Measurements from ENCODE around the gene ADAT3. TPM values are rescaled to one million over a fixed set of nuclear protein-coding genes. Genes with fewer than 3 reads are reported as not detected.

ADAT3 gene
- total RNA-seq, 2 donors from 2014 or later, result 10.5 to 13.7 TPM

DNA sequence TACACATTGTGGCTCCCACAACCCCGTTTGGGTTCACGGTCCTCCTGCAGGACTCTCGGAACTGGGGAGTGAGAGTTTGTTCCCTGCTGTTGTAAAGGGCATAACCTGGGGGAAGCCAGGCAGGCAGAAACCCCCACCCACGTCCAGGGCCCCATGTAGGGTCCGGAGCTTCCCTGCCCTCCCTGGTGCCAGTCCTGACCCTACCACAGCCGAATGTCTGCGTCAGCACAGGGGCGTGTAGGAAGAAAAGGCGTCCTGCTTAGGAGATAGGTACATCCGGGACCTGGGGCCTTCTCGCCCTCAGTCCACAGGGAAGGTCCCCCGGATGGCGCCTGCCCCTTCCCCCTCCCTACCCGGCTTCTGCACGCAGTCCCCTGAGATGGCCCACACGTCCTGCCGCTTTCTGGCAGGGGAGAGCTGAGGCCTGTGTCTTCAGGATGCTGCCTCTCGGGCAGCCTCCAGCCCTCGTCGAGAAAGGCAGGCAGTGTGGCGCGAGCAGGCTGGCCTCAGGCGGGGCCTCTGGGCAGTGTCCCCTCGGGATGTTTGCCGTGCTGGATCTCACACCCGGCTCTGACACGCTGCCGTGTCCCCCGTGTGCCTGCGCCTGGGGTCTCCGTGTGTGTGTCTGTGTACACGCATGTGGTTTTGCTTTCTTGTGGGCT, 54.9 kb downstream of the ADAT3 start:
- no peak for DNase-seq

DNA sequence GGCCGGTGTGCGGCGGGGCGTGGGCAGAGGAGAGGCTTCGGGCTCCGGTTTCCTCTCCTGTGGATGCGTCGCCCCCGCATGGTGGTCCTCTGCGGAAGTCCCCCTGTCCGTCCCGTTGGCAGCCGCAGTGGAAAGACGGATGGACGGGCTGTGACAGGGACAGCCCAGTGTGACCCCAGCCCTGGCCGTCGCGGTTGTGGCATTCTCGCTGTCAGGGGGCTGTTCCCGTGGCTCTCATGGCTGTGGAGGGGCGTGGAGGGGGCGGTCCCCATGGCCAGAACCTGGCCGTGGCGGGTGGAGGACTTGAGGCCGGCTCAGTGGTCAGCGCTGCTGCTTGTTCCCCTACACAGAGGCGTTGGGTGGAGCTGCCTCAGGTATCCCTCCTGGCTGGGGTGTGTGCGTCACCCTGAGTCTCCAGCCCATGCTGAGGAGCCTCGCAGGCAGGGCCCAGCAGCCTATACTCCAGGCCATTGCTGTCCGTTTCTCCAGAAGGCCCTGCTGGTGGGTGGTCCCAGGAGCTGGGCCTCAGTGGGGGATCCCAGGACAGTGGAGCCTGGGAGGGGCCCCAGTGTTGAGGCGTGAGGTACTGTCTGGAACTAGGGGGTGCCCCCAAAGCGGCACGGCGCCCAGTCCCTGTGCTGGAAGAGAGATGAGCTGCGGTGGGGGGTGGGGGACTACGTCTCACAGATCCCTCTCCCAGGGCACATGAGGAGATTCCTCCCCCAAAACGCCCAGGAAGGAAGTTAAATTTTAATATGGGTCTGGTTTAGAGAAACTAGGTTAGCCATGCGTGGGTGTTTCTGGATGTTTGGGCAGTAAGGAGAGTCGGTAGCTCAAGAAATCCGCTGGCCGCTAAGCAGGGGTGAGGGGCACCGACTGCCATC, 56.0 kb downstream of the ADAT3 start:
- Histone ChIP-seq H3K27ac (no peak overlapping the region), H3K27me3 (no peaks in the 10 kb centered on the region), H3K9me3 (no peaks in the 10 kb centered on the region), H3K4me3 (no peak overlapping the region), H3K36me3 (replicated peaks in 1 of 2; ENCODE audit: insufficient read depth in 1 of 2, low read depth in 2 of 2) (no peaks in the 10 kb centered on the region), H3K4me1 (no peaks in the 10 kb centered on the region)
- intact Hi-C loops (cut with DNase I), result no loop called here
- TF ChIP-seq POLR2A (IDR thresholded peaks at IDR 0.05), result no peak
- WGBS, 2 donors, result 84 to 87% methylated on average over 17 to 41 of the region's 42 CpGs
- ATAC-seq, result no peak
- no peak for DNase-seq

More for the DNA sequence above, 54.9 kb downstream of the ADAT3 start:
- no peaks in the 10 kb centered on the region for H3K36me3 ChIP-seq (replicated peaks in 1 of 2; ENCODE audit: insufficient read depth in 1 of 2, low read depth in 2 of 2)
- no peaks in the 10 kb centered on the region for H3K27me3 ChIP-seq
- H3K27ac ChIP-seq, result no peak overlapping the region
- no peaks in the 10 kb centered on the region for H3K9me3 ChIP-seq
- no peak for ATAC-seq
- H3K4me3 ChIP-seq, result no peak overlapping the region
- 94 to 95% methylated on average over 18 to 31 of the region's 32 CpGs for WGBS, 2 donors
- no peak for TF ChIP-seq POLR2A (IDR thresholded peaks at IDR 0.05)
- TF ChIP-seq, protein P1, sequence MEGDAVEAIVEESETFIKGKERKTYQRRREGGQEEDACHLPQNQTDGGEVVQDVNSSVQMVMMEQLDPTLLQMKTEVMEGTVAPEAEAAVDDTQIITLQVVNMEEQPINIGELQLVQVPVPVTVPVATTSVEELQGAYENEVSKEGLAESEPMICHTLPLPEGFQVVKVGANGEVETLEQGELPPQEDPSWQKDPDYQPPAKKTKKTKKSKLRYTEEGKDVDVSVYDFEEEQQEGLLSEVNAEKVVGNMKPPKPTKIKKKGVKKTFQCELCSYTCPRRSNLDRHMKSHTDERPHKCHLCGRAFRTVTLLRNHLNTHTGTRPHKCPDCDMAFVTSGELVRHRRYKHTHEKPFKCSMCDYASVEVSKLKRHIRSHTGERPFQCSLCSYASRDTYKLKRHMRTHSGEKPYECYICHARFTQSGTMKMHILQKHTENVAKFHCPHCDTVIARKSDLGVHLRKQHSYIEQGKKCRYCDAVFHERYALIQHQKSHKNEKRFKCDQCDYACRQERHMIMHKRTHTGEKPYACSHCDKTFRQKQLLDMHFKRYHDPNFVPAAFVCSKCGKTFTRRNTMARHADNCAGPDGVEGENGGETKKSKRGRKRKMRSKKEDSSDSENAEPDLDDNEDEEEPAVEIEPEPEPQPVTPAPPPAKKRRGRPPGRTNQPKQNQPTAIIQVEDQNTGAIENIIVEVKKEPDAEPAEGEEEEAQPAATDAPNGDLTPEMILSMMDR (IDR thresholded peaks at IDR 0.05), result no peak
- no peaks in the 10 kb centered on the region for H3K4me1 ChIP-seq
- intact Hi-C loops (cut with DNase I), result no loop called here

DNA sequence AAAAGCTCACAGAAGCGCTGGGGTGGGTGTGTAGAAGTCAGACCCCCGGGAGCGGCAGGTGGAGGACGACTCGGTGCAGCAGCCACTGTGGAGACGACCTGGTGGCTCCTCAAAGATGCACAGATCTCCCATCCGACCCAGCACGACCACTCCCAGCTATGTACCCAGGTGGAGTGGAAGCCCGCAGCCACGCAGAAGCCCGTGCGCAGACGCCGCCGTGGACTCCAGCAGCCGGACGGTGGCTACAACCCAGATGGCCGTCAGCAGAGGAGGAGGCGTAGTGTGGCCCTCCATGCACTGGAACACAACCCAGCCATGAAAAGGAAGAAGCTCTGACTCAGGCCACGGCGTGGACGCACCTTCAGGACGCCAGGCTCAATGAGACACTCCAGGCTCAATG, 57.5 kb downstream of the ADAT3 start:
- Histone ChIP-seq H3K27me3 (no peaks in the 10 kb centered on the region), H3K27ac (no peak overlapping the region), H3K4me1 (no peaks in the 10 kb centered on the region), H3K36me3 (replicated peaks in 1 of 2; ENCODE audit: insufficient read depth in 1 of 2, low read depth in 2 of 2) (no peaks in the 10 kb centered on the region), H3K4me3 (no peak overlapping the region), H3K9me3 (no peaks in the 10 kb centered on the region)
- TF ChIP-seq POLR2A (IDR thresholded peaks at IDR 0.05), result no peak
- TF ChIP-seq, protein P1 (IDR thresholded peaks at IDR 0.05), result no peak
- ATAC-seq (no peak), DNase-seq (no peak)
- 95 to 98% methylated on average over 13 to 23 of the region's 23 CpGs for WGBS, 2 donors
- intact Hi-C loops (cut with DNase I), result no loop called here

Other genes starting within 250 kb of the ADAT3 start
- under 1 TPM in 1 of 2 donors, not detected in 1; 0.26 TPM for gene ONECUT3, start 151.9 kb upstream of the ADAT3 start, total RNA-seq
- under 1 TPM in 1 of 2 donors, not detected in 1; 0.52 TPM for gene ATP8B3, start 93.1 kb upstream of the ADAT3 start, total RNA-seq
- gene REXO1, start 56.9 kb upstream of the ADAT3 start, total RNA-seq, result 10 to 100 TPM; 16.6 to 19.8 TPM
- gene KLF16, start 41.8 kb upstream of the ADAT3 start, total RNA-seq, result 1 to 10 TPM; 2.3 to 3.6 TPM
- gene ABHD17A, start 19.9 kb upstream of the ADAT3 start, total RNA-seq, result 100 to 1,000 TPM in 1 of 2 donors, 10 to 100 TPM in 1; 56.8 to 100 TPM
- 10 to 100 TPM; 37.6 to 67.2 TPM for gene SCAMP4, start within 50 bp of the ADAT3 start, total RNA-seq
- 10 to 100 TPM; 35.3 to 65.6 TPM for gene CSNK1G2, start 35.8 kb downstream of the ADAT3 start, total RNA-seq
- 10 to 100 TPM; 42.3 to 44.8 TPM for gene BTBD2, start 110.3 kb downstream of the ADAT3 start, total RNA-seq
- gene MKNK2, start 145.8 kb downstream of the ADAT3 start, total RNA-seq, result 100 to 1,000 TPM; 180 to 273 TPM
- gene MOB3A, start 190.9 kb downstream of the ADAT3 start, total RNA-seq, result 10 to 100 TPM; 11.7 to 22.1 TPM
- gene IZUMO4, start 191.5 kb downstream of the ADAT3 start, total RNA-seq, result 1 to 10 TPM; 3.4 to 4.0 TPM
- 100 to 1,000 TPM in 1 of 2 donors, 10 to 100 TPM in 1; 77.0 to 124 TPM for gene AP3D1, start 246.2 kb downstream of the ADAT3 start, total RNA-seq